ENCODE results near the gene DESI1. TPM values are rescaled to one million over a fixed set of nuclear protein-coding genes. Genes with fewer than 3 reads are reported as not detected.

The DESI1 gene
- total RNA-seq, 1 donor from 2014 or later, result 22.7 TPM

GRCh38 chr22:41657709-41658108, 36.9 kb upstream of the DESI1 start:
- no peak for TF ChIP-seq EZH2 (IDR thresholded peaks at IDR 0.05)
- TF ChIP-seq, protein P1, sequence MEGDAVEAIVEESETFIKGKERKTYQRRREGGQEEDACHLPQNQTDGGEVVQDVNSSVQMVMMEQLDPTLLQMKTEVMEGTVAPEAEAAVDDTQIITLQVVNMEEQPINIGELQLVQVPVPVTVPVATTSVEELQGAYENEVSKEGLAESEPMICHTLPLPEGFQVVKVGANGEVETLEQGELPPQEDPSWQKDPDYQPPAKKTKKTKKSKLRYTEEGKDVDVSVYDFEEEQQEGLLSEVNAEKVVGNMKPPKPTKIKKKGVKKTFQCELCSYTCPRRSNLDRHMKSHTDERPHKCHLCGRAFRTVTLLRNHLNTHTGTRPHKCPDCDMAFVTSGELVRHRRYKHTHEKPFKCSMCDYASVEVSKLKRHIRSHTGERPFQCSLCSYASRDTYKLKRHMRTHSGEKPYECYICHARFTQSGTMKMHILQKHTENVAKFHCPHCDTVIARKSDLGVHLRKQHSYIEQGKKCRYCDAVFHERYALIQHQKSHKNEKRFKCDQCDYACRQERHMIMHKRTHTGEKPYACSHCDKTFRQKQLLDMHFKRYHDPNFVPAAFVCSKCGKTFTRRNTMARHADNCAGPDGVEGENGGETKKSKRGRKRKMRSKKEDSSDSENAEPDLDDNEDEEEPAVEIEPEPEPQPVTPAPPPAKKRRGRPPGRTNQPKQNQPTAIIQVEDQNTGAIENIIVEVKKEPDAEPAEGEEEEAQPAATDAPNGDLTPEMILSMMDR (IDR thresholded peaks at IDR 0.05), result no peak
- no peaks in the 10 kb centered on the region for H4K20me1 ChIP-seq (ENCODE audit: low read depth)
- no peaks in the 10 kb centered on the region for H3K79me2 ChIP-seq (ENCODE audit: low read depth)
- H2AFZ ChIP-seq (replicated peaks), result no peak overlapping the region
- no peak overlapping the region for H3K9ac ChIP-seq
- peaks cover 36% of the 10 kb centered on the region for H3F3A ChIP-seq (ENCODE audit: low read depth)
- H3K27ac Mint-ChIP-seq, result no peak overlapping the region
- no peaks in the 10 kb centered on the region for H3K27me3 ChIP-seq
- peaks cover 2% of the 10 kb centered on the region for H3K27me3 Mint-ChIP-seq (ENCODE audit: insufficient read depth, low read depth)
- H3K9me3 ChIP-seq (ENCODE audit: low read depth), result no peaks in the 10 kb centered on the region
- H3K27ac ChIP-seq, result no peak overlapping the region
- no peak overlapping the region for H3K4me2 ChIP-seq
- peaks cover 33% of the 10 kb centered on the region for H3K36me3 ChIP-seq
- H3K36me3 Mint-ChIP-seq, result peaks cover 35% of the 10 kb centered on the region
- H3K4me1 ChIP-seq, result no peaks in the 10 kb centered on the region
- no peak overlapping the region for H3K4me3 ChIP-seq
- no peaks in the 10 kb centered on the region for H3K4me1 Mint-ChIP-seq
- H3K4me3 Mint-ChIP-seq, result no peak overlapping the region
- H3K9me3 Mint-ChIP-seq, result no peaks in the 10 kb centered on the region
- no peak for DNase-seq (ENCODE audit: low spot score)

DNA sequence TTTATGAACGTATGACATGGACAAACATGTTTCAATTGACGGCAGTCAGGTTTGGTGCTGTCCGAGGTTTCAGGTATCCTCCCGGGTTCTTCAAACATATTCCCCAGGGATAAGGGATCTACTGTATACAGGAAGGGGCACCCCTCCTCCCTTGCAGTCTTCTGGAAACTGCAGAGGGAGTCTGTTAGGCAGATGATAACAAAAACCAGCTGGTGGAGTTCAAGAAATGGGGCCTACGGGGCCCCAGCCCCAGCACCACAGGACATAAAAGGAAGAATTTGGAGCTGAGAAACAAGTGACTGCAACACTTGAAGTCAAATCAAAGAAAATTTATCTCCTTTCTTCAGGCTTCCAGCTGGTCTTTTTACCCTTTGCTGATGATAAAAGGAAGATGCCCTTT, 35.7 kb upstream of the DESI1 start:
- peaks cover 23% of the 10 kb centered on the region for H3K36me3 ChIP-seq
- no peak overlapping the region for H2AFZ ChIP-seq (replicated peaks)
- peaks cover 31% of the 10 kb centered on the region for H3K36me3 Mint-ChIP-seq
- H3K79me2 ChIP-seq (ENCODE audit: low read depth), result no peaks in the 10 kb centered on the region
- no peak overlapping the region for H3K4me3 Mint-ChIP-seq
- H3K27me3 Mint-ChIP-seq (ENCODE audit: insufficient read depth, low read depth), result peaks cover 2% of the 10 kb centered on the region
- H3K27ac ChIP-seq, result no peak overlapping the region
- H4K20me1 ChIP-seq (ENCODE audit: low read depth), result no peaks in the 10 kb centered on the region
- H3K27me3 ChIP-seq, result no peaks in the 10 kb centered on the region
- H3K4me2 ChIP-seq, result no peak overlapping the region
- no peak overlapping the region for H3K9ac ChIP-seq
- H3K9me3 ChIP-seq (ENCODE audit: low read depth), result no peaks in the 10 kb centered on the region
- no peak for TF ChIP-seq EZH2phosphoT487 (IDR thresholded peaks at IDR 0.05)
- no peak for TF ChIP-seq EZH2 (IDR thresholded peaks at IDR 0.05)
- TF ChIP-seq, protein P1 (IDR thresholded peaks at IDR 0.05), result no peak
- no peak for DNase-seq (ENCODE audit: low spot score)
- H3K4me3 ChIP-seq, result no peak overlapping the region
- H3K4me1 ChIP-seq, result no peaks in the 10 kb centered on the region
- no peaks in the 10 kb centered on the region for H3K9me3 Mint-ChIP-seq
- no peak overlapping the region for H3K27ac Mint-ChIP-seq
- peaks cover 26% of the 10 kb centered on the region for H3F3A ChIP-seq (ENCODE audit: low read depth)
- no peaks in the 10 kb centered on the region for H3K4me1 Mint-ChIP-seq

- no peaks in the 10 kb centered on the region for H3K9me3 Mint-ChIP-seq
- no peak overlapping the region for H3K4me3 ChIP-seq
- no peak for TF ChIP-seq EZH2 (IDR thresholded peaks at IDR 0.05)
- TF ChIP-seq, protein P1 (IDR thresholded peaks at IDR 0.05), result no peak
- H3K4me1 Mint-ChIP-seq, result no peaks in the 10 kb centered on the region
- no peak overlapping the region for H3K27ac Mint-ChIP-seq
- H3K36me3 Mint-ChIP-seq, result peaks cover 23% of the 10 kb centered on the region
- H3K79me2 ChIP-seq (ENCODE audit: low read depth), result no peaks in the 10 kb centered on the region
- peaks cover 26% of the 10 kb centered on the region for H3K36me3 ChIP-seq
- no peak for DNase-seq (ENCODE audit: low spot score)
- no peak overlapping the region for H3K4me3 Mint-ChIP-seq
- no peak overlapping the region for H2AFZ ChIP-seq (replicated peaks)
- no peak overlapping the region for H3K4me2 ChIP-seq
- H3K9me3 ChIP-seq (ENCODE audit: low read depth), result no peaks in the 10 kb centered on the region
- peaks cover 9% of the 10 kb centered on the region for H3F3A ChIP-seq (ENCODE audit: low read depth)
- no peaks in the 10 kb centered on the region for H4K20me1 ChIP-seq (ENCODE audit: low read depth)
- H3K27me3 Mint-ChIP-seq (ENCODE audit: insufficient read depth, low read depth), result peaks cover 2% of the 10 kb centered on the region
- no peaks in the 10 kb centered on the region for H3K4me1 ChIP-seq
- no peak overlapping the region for H3K9ac ChIP-seq
- no peak overlapping the region for H3K27ac ChIP-seq
- H3K27me3 ChIP-seq, result no peaks in the 10 kb centered on the region
Measured at GRCh38 chr22:41654322-41654721, 33.5 kb upstream of the DESI1 start.
